GM19328 (cell line): Measurements from ENCODE around the gene MARCHF2.
"Not testable (repeated sequence)": the region's sequence is repeated elsewhere in the genome, so short reads cannot be mapped to it uniquely, and the experiment has no call there.

Source experiments
- ATAC-seq: cut with Tn5 transposase; IDR thresholded peaks from one replicate; pipeline ENCODE4 v1.9.1; 2021; ENCODE audit warnings: mild to moderate bottlenecking, moderate library complexity; ENCODE audit not compliant: unreplicated experiment

MARCHF2 gene

GRCh38 chr19:8412783-8413628 lies at the start of gene MARCHF2:
Gene MARCHF2 (plus strand): TSS chr19:8413305. CDS start chr19:8421841, 8,536 bp downstream.
- ATAC-seq = peak; percentile 99

- ATAC-seq = no peak
These were observed 49.0 kb upstream of the MARCHF2 start, which contains the start of gene ANGPTL4 for GRCh38 chr19:8363803-8364771. Gene ANGPTL4 (plus strand): TSS chr19:8364155. CDS start chr19:8364322, 167 bp downstream.

GRCh38 chr19:8366121-8366581 lies 47.0 kb upstream of the MARCHF2 start:
- no peak for ATAC-seq

- no peak for ATAC-seq
These were observed 46.2 kb upstream of the MARCHF2 start for GRCh38 chr19:8366961-8367326.

GRCh38 chr19:8367327-8368001 lies 45.6 kb upstream of the MARCHF2 start:
- ATAC-seq = no peak

GRCh38 chr19:8370176-8371010 lies 42.7 kb upstream of the MARCHF2 start:
- no peak for ATAC-seq

GRCh38 chr19:8371011-8371804 lies 41.9 kb upstream of the MARCHF2 start:
- no peak for ATAC-seq

GRCh38 chr19:8373867-8374813 lies 39.0 kb upstream of the MARCHF2 start:
- ATAC-seq = no peak

- not testable (repeated sequence) for ATAC-seq
These were observed 37.3 kb upstream of the MARCHF2 start for GRCh38 chr19:8375766-8376165.

GRCh38 chr19:8376373-8376974 lies 36.6 kb upstream of the MARCHF2 start:
- not testable (repeated sequence) for ATAC-seq

- no peak for ATAC-seq
These were observed 35.5 kb upstream of the MARCHF2 start for GRCh38 chr19:8377598-8377997.

GRCh38 chr19:8379156-8379891 lies 33.8 kb upstream of the MARCHF2 start:
- ATAC-seq = not testable (repeated sequence)

- not testable (repeated sequence) for ATAC-seq
These were observed 28.5 kb upstream of the MARCHF2 start for GRCh38 chr19:8384569-8384968.

- ATAC-seq = not testable (repeated sequence)
These were observed 28.0 kb upstream of the MARCHF2 start for GRCh38 chr19:8385103-8385502.

- ATAC-seq = not testable (repeated sequence)
These were observed 27.5 kb upstream of the MARCHF2 start for GRCh38 chr19:8385566-8385965.

GRCh38 chr19:8386419-8386818 lies 26.7 kb upstream of the MARCHF2 start:
- not testable (repeated sequence) for ATAC-seq

- ATAC-seq = no peak
These were observed 26.1 kb upstream of the MARCHF2 start for GRCh38 chr19:8386990-8387389.
